Measurements from ENCODE around the gene ALOX12B. TPM values are rescaled to one million over a fixed set of nuclear protein-coding genes. Genes with fewer than 3 reads are reported as not detected.
A peak's percentile ranks its signal among the peaks of the same experiment; 100 is the strongest.

ALOX12B gene
- total and polyA plus RNA-seq, 2 of the 8 experiments (the other 6 are each of a cell fraction or from before 2014, with no cell fraction given): 0.86 TPM; not detected in 1

- POLR2A ChIA-PET (ENCODE audit: partially characterized antibody): interaction anchor here (0.6 to 1.4 kb wide), 7 partner anchors 9 to 649 kb away, joined by 3 to 6 read pairs (median 4); no protein-coding TSS in a partner anchor
- no peak overlapping the region for H3K27ac ChIP-seq (ENCODE audit: low read depth, low read length)
- TF ChIP-seq, protein P1, sequence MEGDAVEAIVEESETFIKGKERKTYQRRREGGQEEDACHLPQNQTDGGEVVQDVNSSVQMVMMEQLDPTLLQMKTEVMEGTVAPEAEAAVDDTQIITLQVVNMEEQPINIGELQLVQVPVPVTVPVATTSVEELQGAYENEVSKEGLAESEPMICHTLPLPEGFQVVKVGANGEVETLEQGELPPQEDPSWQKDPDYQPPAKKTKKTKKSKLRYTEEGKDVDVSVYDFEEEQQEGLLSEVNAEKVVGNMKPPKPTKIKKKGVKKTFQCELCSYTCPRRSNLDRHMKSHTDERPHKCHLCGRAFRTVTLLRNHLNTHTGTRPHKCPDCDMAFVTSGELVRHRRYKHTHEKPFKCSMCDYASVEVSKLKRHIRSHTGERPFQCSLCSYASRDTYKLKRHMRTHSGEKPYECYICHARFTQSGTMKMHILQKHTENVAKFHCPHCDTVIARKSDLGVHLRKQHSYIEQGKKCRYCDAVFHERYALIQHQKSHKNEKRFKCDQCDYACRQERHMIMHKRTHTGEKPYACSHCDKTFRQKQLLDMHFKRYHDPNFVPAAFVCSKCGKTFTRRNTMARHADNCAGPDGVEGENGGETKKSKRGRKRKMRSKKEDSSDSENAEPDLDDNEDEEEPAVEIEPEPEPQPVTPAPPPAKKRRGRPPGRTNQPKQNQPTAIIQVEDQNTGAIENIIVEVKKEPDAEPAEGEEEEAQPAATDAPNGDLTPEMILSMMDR (IDR thresholded peaks at IDR 0.05; ENCODE audit: control extremely low read depth in 1 of 3, insufficient read depth in 1 of 3, low read depth in 1 of 3, low read length in 3 of 3): peak; percentile 80 to 98 (median 98)
- TF ChIP-seq CTBP2 (IDR thresholded peaks at IDR 0.05; ENCODE audit: borderline replicate concordance, insufficient read depth, insufficient read length, low read length): no peak
- TF ChIP-seq E2F6 (IDR thresholded peaks at IDR 0.05): 0 out of 2 replicates have a peak, but pooled peaks have one; percentile 43
- peak; percentile 28 to 72; a peak in 2 of 4 replicates for TF ChIP-seq SIN3A (conservative IDR thresholded peaks at IDR 0.05 in 1 of 2, IDR thresholded peaks at IDR 0.05 in 1 of 2; ENCODE audit: low read depth in 1 of 2, low read length in 2 of 2)
- TF ChIP-seq SRF (IDR thresholded peaks at IDR 0.05; ENCODE audit: low read depth, low read length): no peak
Observed at GRCh38 chr17:8073627-8074484, 13.7 kb downstream of the ALOX12B start.

More at GRCh38 chr17:8073627-8074484, 13.7 kb downstream of the ALOX12B start:
- no peak overlapping the region for H2AK5ac ChIP-seq (ENCODE audit: low read depth, low read length)
- peaks cover 39 to 79% (median 62%) of the 10 kb centered on the region in 4 experiments for H3K27me3 ChIP-seq (replicated peaks in 1 of 4; ENCODE audit: control insufficient read depth in 3 of 4, extremely low read depth in 1 of 4, insufficient read depth in 3 of 4, low read length in 3 of 4)
- H2BK15ac ChIP-seq (ENCODE audit: low read length): no peak overlapping the region
- H3K36me3 ChIP-seq (ENCODE audit: control insufficient read depth in 2 of 4, insufficient read depth in 4 of 4, low read length in 3 of 4): no peaks in the 10 kb centered on the region
- peak overlapping the region; percentile 11 to 65 (median 45); a peak in 6 of 8 replicates for H3K4me3 ChIP-seq (ENCODE audit: extremely low read depth in 1 of 4, insufficient read depth in 2 of 4, low read depth in 3 of 4, low read length in 4 of 4)
- no peaks in the 10 kb centered on the region for H3K9me3 ChIP-seq (ENCODE audit: insufficient read depth in 2 of 2, low read depth in 1 of 2, low read length in 1 of 2)
- H3K23ac ChIP-seq (ENCODE audit: insufficient read length): no peak overlapping the region
- H4K5ac ChIP-seq (ENCODE audit: insufficient read length, low read depth, low read length): no peak overlapping the region
- H4K91ac ChIP-seq (replicated peaks; ENCODE audit: insufficient read length, low read length): peak overlapping the region; percentile 70
- FAIRE-seq: peak; percentile 55
- no peak overlapping the region for H3K14ac ChIP-seq (ENCODE audit: insufficient read length)
- no peak overlapping the region for H2BK120ac ChIP-seq (replicated peaks; ENCODE audit: low read depth, low read length)
- peak overlapping the region; percentile 71; the same call in 1 of the 2 replicates for H3K18ac ChIP-seq (ENCODE audit: extremely low read depth, low read length)
- no peak overlapping the region; the same call in 1 of the 2 replicates for H2AFZ ChIP-seq (ENCODE audit: low read length)
- 0 out of 2 replicates have a peak overlapping the region, but pooled peaks have one; percentile 72 for H2BK20ac ChIP-seq (ENCODE audit: low read length)
- peak in 1 of 2 experiments; percentile 93 for DNase-seq (ENCODE audit: low read depth in 1 of 2, low spot score in 2 of 2)
- no peak overlapping the region for H2BK5ac ChIP-seq (ENCODE audit: low read depth, low read length)
- H3K9ac ChIP-seq (replicated peaks in 1 of 4; ENCODE audit: extremely low read depth in 1 of 4, low read depth in 3 of 4, low read length in 3 of 4): no peak overlapping the region
- H4K20me1 ChIP-seq (replicated peaks in 1 of 2; ENCODE audit: control insufficient read depth in 1 of 2, insufficient read depth in 2 of 2, low read length in 2 of 2): peaks cover 3 to 6% of the 10 kb centered on the region in 2 experiments
- H3K79me2 ChIP-seq (ENCODE audit: control insufficient read depth in 1 of 2, insufficient read depth in 2 of 2, low read length in 2 of 2): no peaks in the 10 kb centered on the region
- H3K4ac ChIP-seq (replicated peaks; ENCODE audit: insufficient read length, low read depth, low read length): no peak overlapping the region
- H4K8ac ChIP-seq (ENCODE audit: extremely low read depth, insufficient read depth, low read length): no peak overlapping the region; the same call in 1 of the 2 replicates
- peaks cover 0 to 22% (median 9%) of the 10 kb centered on the region in 4 experiments; a peak in 5 of 7 replicates for H3K4me1 ChIP-seq (replicated peaks in 1 of 4; ENCODE audit: control insufficient read depth in 3 of 4, insufficient read depth in 4 of 4, low read length in 3 of 4)
- no peaks in the 10 kb centered on the region for H3K79me1 ChIP-seq (ENCODE audit: low read depth, low read length)
- CTCF ChIA-PET (ENCODE audit: partially characterized antibody): interaction anchor here (0.6 to 17.3 kb wide), 25 partner anchors 13 to 1015 kb away, joined by 3 to 315 read pairs (median 4); partner anchors contain the start of genes ALOX12B, ALOXE3 and RNF227
- H3K4me2 ChIP-seq (ENCODE audit: insufficient read depth in 1 of 2, low read depth in 2 of 2, low read length in 2 of 2): peak overlapping the region; percentile 97 to 99
- no peak overlapping the region for H3K56ac ChIP-seq (replicated peaks; ENCODE audit: insufficient read length, low read depth, low read length)
- H3K23me2 ChIP-seq (ENCODE audit: low read depth, low read length): peaks cover 10% of the 10 kb centered on the region
- WGBS, 2 experiments (ENCODE audit: extremely low coverage in 1 of 2, insufficient coverage in 1 of 2, insufficient read length in 1 of 2, insufficient replicate concordance in 2 of 2, low coverage in 1 of 2, low lambda C conversion rate in 2 of 2, missing lambda C conversion rate in 1 of 2): 9% methylated on average over 20 of the region's 28 CpGs; no CpG with 5 or more reads in 1 of the 2 experiments
- H2BK12ac ChIP-seq (ENCODE audit: low read depth, low read length): peak overlapping the region; percentile 81; the same call in 1 of the 2 replicates
